Measurements from ENCODE around the gene HAUS8. TPM values are rescaled to one million over a fixed set of nuclear protein-coding genes. Genes with fewer than 3 reads are reported as not detected.

HAUS8 gene
- total RNA-seq, 4 donors from 2014 or later: 3.0 to 5.8 (median 3.2) TPM

DNA sequence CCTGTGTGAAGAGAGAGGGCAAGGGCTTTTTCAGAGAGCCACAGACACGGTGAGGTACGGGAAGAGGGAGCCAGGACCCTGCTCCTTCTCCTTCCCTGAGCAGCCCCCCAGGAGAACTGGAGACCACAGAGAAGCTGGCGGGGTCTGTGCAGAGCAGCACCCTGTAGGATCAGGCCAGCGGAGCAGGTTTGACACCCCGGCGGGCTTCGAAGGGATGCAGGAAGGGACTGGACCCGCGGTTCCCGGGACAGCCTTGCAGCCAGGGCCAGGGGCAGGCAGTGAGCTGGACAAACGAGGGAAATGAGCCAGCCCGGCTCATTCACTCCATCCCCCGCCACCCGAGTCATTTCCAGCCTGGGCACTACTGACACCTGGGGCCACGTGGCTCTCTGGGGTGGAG, 70.9 kb downstream of the HAUS8 start:
- H3K4me1 ChIP-seq: no peaks in the 10 kb centered on the region
- 75 to 86% methylated on average over 2 to 6 of the region's 15 CpGs for WGBS, 2 donors
- no peak for TF ChIP-seq POLR2A (IDR thresholded peaks at IDR 0.05)
- TF ChIP-seq, protein P1, sequence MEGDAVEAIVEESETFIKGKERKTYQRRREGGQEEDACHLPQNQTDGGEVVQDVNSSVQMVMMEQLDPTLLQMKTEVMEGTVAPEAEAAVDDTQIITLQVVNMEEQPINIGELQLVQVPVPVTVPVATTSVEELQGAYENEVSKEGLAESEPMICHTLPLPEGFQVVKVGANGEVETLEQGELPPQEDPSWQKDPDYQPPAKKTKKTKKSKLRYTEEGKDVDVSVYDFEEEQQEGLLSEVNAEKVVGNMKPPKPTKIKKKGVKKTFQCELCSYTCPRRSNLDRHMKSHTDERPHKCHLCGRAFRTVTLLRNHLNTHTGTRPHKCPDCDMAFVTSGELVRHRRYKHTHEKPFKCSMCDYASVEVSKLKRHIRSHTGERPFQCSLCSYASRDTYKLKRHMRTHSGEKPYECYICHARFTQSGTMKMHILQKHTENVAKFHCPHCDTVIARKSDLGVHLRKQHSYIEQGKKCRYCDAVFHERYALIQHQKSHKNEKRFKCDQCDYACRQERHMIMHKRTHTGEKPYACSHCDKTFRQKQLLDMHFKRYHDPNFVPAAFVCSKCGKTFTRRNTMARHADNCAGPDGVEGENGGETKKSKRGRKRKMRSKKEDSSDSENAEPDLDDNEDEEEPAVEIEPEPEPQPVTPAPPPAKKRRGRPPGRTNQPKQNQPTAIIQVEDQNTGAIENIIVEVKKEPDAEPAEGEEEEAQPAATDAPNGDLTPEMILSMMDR (IDR thresholded peaks at IDR 0.05): no peak

DNA sequence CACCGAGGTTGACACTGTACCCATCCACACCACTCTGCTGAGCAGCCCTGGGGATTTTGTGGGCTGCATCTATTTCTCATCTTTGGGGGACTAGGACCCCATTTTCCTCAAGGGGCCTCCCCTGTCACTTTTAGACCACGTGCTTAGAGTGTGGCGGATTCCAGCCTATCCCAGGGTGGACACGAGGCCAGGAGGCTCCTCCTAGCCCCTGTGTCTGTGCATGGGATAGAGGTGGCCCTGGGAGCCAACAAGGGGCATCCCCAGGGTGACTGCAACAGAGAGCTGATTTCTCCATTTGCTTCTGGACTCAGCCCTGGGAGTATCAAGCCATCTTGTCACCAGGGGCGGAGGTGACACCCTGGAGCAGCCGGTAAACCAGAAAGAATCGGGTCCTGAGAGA, 72.8 kb downstream of the HAUS8 start:
- intact Hi-C loops (cut with DNase I): no loop called here
- no peak for TF ChIP-seq POLR2A (IDR thresholded peaks at IDR 0.05)
- TF ChIP-seq, protein P1 (IDR thresholded peaks at IDR 0.05): no peak
- no peak overlapping the region for H3K27ac ChIP-seq

More for the DNA sequence above, 70.9 kb downstream of the HAUS8 start:
- Histone ChIP-seq H3K27me3 (peaks cover 0 to 20% (median 0%) of the 10 kb centered on the region in 4 donors), H3K9me3 (no peaks in the 10 kb centered on the region), H3K36me3 (no peaks in the 10 kb centered on the region), H3K27ac (no peak overlapping the region), H3K4me3 (no peak overlapping the region)
- no peak for DNase-seq
- intact Hi-C loops (cut with DNase I): no loop called here

DNA sequence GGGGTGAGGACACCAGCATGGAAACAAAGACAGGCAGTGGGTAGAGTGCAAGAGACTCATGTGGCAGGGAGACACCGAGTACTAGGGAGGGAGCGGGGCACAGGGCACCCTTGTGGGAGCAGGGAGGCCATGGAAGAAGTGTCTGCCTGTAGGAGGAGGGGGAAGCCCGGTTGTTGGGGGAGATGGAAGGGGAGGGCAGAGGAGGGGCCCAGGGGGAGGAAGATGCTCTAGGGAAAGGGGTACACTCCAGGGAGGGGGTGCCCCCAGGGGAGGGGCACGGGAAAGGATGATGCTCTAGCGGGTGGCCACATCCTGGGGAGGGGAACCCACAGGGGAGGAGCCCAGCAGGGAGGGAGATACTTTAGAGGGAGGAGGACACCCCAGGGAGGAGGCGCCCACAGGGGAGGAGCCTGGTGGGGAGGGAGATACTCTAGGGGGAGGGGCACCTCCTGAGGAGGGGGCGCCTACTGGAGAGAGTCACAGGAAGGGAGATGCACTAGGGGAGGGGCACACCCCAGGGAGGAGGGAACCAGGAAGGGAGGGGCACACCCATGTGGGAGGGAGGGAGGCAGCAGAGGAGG, 73.6 kb downstream of the HAUS8 start:
- Histone ChIP-seq H3K27ac (no peak overlapping the region), H3K9me3 (peaks cover 0 to 11% (median 6%) of the 10 kb centered on the region in 3 donors), H3K4me3 (no peak overlapping the region), H3K4me1 (no peaks in the 10 kb centered on the region), H3K27me3 (peaks cover 0 to 20% (median 0%) of the 10 kb centered on the region in 4 donors), H3K36me3 (no peaks in the 10 kb centered on the region)
- TF ChIP-seq, protein P1 (IDR thresholded peaks at IDR 0.05): no peak
- no peak for DNase-seq
- 51 to 61% methylated on average over 6 of the region's 7 CpGs for WGBS, 2 donors
- intact Hi-C loops (cut with DNase I): no loop called here

More for the DNA sequence above, 72.8 kb downstream of the HAUS8 start:
- Histone ChIP-seq H3K4me3 (no peak overlapping the region), H3K4me1 (no peaks in the 10 kb centered on the region), H3K36me3 (no peaks in the 10 kb centered on the region), H3K9me3 (peaks cover 0 to 11% (median 6%) of the 10 kb centered on the region in 3 donors), H3K27me3 (peaks cover 0 to 20% (median 0%) of the 10 kb centered on the region in 4 donors)
- DNase-seq: no peak
- 53 to 72% methylated on average over 3 to 4 of the region's 7 CpGs for WGBS, 2 donors

Other genes starting within 250 kb of the HAUS8 start
- 10 to 100 TPM; 11.2 to 34.7 (median 28.5) TPM for gene SIN3B, start 246.1 kb downstream of the HAUS8 start, total RNA-seq
- 1 to 10 TPM in 1 of 4 donors, under 1 TPM in 3; 0.27 to 1.1 (median 0.81) TPM for gene F2RL3, start 186.5 kb downstream of the HAUS8 start, total RNA-seq
- gene CPAMD8, start 48.6 kb downstream of the HAUS8 start, total RNA-seq: 1 to 10 TPM in 3 of 4 donors, under 1 TPM in 1; 0.72 to 8.2 (median 4.0) TPM
- gene MYO9B, start 325 bp upstream of the HAUS8 start, total RNA-seq: 10 to 100 TPM; 25.5 to 60.5 (median 39.5) TPM
- gene USE1, start 139.9 kb upstream of the HAUS8 start, total RNA-seq: 10 to 100 TPM; 11.2 to 22.5 (median 17.6) TPM
- gene OCEL1, start 150.8 kb upstream of the HAUS8 start, total RNA-seq: 1 to 10 TPM; 1.8 to 6.9 (median 4.1) TPM
- 100 to 1,000 TPM in 1 of 4 donors, 10 to 100 TPM in 3; 52.8 to 115 (median 82.7) TPM for gene NR2F6, start 170.5 kb upstream of the HAUS8 start, total RNA-seq
- gene USHBP1, start 189.3 kb upstream of the HAUS8 start, total RNA-seq: 1 to 10 TPM in 1 of 4 donors, under 1 TPM in 2, not detected in 1; 0.70 to 4.8 (median 0.73) TPM
- 10 to 100 TPM; 29.1 to 55.8 (median 53.1) TPM for gene BABAM1, start 192.0 kb upstream of the HAUS8 start, total RNA-seq
- gene ANKLE1, start 206.4 kb upstream of the HAUS8 start, total RNA-seq: under 1 TPM in 3 of 4 donors, not detected in 1; 0.12 to 0.57 (median 0.22) TPM
- 1 to 10 TPM; 2.0 to 8.4 (median 5.2) TPM for gene ABHD8, start 228.0 kb upstream of the HAUS8 start, total RNA-seq
- gene MRPL34, start 230.4 kb upstream of the HAUS8 start, total RNA-seq: 10 to 100 TPM; 91.1 to 97.2 (median 92.8) TPM
- 10 to 100 TPM; 16.4 to 29.0 (median 22.7) TPM for gene DDA1, start 234.1 kb upstream of the HAUS8 start, total RNA-seq